HK-2 (cell line): ENCODE data around the gene AAMP.
"Not testable (repeated sequence)": the region's sequence is repeated elsewhere in the genome, so short reads cannot be mapped to it uniquely, and the experiment has no call there.

Source experiments
- DNase-seq: peaks from one replicate; pipeline ENCODE4 v3.0.0-alpha.2; 2018; ENCODE audit not compliant: unreplicated experiment

Gene AAMP

DNA sequence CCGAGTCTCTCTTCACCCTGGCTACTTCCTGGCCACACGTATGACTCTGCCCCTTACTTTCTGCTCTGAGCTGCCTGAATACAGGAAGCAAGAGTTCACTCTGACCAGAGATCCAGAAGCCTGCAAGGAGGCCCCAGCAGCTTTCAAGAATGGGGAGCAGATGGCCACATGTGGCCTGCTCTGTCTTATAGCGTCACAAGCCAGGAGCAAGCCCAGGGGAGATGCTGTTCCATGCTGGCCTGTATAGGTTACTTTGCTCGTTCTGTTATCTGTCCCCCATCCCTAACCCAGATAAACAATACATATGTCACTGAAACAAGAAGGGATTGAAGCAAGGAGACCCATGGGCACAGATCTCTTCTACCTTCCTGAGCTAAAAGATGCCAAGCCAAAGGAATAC is 4.6 kb upstream of the AAMP start:
- DNase-seq: no peak

DNA sequence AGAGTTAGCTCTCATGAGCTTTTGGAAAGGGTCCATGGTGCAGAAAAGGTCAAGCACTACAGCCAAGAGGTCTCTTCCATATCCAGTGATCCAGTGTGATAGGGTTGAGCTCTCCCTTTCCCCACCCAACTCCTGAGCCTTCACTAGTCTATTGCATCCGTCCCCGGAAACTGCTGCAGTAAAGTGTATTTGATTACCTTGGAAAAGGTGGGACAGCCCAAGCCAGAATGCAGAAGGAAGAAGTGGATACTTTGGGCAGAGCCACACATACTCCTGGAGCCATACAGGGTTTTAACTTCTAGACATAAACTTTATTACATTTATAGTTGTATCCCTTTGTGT is 3.9 kb upstream of the AAMP start:
- no peak for DNase-seq

DNA sequence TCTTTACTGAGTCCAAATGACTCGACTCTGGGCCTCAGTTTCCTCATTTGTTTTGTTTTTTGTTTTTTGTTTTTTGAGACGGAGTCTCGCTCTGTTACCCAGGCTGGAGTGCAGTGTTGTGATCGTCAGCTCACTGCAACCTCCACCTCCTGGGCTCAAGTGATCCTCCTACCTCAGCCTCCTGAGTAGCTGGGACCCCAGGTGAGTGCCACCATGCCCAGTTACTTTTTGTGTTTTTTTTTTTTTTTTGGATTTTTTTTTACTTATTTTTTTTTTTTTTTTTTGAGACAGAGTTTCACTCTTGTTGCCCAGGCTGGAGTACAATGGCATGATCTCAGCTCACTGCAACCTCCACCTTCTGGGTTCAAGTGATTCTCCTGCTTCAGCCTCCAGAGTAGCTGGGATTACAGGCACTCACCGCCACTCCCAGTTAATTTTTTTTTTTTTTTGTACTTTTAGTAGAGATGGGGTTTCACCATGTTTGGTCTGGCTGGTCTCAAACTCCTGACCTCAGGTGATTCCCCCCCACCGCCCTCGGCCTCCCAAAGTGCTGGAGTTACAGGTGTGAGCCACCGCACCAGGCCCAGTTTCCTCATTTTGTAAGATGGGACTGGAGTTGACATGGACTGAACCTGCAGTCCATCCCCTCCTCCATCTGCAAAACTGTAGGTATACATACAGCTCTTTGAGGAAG is 3.4 kb upstream of the AAMP start:
- DNase-seq: not testable (repeated sequence)

DNA sequence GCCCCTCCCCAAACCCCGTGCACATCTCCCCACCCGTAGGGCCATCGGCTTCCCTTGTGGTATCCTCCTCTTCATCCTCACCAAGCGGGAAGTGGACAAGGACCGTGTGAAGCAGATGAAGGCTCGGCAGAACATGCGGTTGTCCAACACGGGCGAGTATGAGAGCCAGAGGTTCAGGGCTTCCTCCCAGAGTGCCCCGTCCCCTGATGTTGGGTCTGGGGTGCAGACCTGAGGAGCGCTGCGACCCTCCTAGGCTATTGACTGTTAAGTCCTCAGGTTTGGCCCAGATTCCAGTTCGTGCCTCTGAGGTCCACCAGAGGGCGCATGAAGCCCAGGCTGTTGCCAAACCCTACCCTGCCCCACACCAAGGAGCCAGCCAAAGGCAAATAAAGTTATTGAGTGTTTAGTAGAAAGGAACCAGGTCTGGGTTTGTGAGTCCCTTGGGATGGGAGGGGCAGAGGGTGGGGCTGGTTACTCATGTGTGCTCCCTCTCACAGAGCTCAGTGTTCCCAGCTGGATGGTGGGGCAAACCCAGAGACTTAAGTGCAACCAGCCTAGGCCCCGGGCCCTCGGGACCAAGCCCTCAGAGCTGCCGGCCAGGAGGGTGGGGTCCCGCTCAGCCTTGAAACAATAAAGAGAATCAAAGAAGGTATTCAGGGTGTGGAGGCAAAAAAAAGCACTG is 2.7 kb upstream of the AAMP start:
- peak; percentile 85 for DNase-seq

DNA sequence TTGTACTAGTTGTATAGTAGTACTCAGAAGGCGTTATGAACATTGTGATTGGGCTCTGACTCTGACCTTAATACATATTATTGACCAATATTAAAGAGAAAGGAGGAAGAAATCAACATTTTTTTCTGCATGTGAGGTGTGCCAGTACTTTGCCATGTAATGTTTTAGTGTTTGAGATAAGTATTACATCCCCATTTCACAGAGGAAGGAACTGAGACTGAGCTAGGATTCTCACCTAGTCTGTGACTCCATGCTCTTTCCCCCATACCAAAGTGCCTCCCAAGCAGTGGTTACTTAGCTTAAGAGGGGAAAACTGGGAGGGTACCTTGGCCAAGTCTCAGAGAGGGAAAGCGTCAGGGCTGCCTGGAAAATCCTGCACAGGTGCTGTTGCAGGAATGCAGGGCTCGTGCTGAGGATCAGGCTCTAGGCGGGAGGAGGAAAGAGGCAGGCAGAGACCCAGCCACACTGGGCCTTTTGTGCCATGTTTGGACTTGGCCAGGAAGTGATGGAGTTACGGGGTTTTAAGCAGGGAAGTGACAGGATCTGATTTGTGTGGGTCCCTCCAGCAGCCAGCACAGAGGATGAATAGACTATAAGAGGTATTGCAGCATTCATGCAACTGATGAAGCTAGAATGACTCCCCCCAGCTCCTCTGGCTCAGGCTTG is 2.1 kb upstream of the AAMP start:
- no peak for DNase-seq

DNA sequence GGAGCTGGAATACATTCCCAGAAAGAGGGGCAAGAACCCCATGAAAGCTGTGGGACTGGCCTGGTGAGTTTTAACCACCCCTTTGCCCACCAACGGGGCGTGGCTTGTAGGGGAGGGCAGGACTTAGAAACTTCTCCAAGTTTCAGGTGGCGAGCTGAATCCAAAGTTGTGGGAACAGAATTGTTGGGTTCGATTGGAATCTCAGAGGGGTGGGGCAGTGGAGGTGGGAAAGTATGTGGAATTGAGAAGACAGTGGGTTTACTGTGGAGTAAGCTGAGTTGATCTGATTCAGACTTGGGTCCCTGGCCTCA is 1.5 kb upstream of the AAMP start:
- no peak for DNase-seq

DNA sequence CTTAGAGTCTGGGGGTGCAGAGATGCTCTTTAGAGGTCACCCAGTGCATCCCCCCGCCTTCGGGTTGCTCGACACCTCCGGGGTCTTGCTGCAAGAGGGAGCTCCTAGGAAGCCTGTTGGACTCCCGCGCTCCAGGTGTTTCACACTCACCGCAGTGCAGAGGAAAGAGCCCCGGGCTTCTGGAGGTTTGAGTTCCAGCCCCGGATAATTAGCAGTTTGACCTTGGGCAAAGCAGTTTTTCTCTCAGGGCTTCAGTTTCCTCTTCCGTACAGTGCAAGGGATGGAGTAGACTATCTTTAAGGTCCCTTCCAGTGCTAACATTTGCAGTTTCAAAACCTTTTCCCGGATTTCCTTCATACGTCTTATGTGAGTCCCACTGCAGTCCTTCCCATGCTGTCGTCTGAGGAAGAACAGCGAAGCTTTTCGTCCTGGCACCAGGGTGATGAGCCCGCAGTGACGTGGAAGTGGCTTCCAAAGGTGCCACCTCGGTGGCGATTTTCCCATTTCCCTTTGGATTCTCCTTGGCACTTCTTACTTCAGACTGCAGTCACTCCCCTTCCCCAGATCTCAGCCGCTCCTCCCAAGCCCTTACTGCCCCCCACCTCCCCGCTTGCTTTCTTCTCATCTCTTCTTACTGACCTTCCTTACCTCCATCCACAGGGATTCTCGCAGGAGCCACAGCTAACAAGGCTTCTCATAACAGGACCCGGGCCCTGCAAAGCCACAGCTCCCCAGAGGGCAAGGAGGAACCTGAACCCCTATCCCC is 967 bp upstream of the AAMP start:
- DNase-seq: no peak

DNA sequence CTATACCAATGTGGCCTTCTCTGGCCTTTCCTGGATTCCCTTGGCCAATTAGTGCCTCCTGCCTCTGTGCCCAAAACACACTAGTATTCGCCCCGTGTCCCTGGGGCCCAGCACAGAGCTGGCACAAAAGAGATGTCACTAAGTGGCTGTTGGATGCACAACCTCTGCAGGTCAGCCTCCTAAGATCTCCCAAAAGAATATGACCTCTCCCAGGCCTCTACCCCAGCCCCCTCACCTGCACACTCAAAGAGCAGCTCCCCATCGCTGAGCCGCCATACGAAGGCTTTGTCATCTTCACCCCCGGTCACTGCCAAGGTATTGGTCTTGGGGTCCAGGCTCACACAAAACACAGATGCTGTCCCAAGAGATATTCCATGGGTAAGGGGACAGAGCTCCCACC is 2.7 kb downstream of the AAMP start:
- no peak for DNase-seq

DNA sequence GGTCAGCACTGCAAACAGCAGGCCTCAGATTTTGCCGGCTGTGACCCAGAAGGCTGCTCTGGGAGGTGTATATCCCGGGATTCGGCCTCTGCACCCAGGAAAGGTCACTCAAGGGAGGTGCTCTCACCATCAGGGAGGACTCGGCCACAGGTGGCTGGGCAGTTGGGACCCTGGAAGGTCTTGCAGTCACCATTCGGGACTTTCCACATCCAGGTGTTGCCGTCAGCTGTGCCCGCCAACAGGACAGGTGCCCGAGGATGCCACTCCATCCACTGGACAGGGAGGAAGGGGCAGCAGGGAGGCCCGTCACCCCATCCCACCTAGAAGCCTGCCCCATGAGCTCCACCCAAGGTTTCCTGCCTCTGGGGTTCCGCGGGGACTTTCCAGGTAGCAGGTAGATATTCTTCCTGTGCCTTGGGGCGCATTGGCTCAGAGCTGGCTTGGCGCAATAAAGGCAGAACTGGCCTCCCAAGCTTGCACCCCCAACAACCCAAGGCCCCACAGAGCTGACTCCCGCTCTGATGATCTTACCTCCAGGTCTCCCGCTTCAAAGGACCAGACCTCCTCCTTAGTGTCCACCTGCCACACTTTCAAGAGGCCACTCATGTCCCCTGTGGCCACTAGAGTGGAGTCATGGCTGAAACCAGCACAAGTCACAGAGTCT is 3.5 kb downstream of the AAMP start:
- no peak for DNase-seq

DNA sequence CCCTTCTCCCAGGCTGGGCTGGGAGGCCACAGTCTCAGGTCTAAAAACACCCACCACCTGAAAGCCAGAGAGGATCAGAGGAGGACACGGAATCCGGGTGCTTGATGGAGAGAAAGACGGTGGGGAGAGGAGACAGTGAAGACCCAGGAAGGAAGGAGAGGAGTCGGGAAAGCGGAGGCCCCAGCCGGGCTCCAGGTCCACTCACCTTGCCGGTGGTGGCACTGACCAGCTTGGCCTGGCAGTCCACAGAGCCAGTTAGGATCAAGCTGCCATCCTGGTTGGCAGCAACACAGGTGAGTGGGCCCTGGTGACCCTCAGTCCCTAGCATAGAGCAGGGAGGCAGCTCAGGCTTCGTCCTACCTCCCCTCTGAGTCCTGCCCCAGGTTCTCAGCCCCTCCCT is 4.3 kb downstream of the AAMP start:
- DNase-seq: no peak

DNA sequence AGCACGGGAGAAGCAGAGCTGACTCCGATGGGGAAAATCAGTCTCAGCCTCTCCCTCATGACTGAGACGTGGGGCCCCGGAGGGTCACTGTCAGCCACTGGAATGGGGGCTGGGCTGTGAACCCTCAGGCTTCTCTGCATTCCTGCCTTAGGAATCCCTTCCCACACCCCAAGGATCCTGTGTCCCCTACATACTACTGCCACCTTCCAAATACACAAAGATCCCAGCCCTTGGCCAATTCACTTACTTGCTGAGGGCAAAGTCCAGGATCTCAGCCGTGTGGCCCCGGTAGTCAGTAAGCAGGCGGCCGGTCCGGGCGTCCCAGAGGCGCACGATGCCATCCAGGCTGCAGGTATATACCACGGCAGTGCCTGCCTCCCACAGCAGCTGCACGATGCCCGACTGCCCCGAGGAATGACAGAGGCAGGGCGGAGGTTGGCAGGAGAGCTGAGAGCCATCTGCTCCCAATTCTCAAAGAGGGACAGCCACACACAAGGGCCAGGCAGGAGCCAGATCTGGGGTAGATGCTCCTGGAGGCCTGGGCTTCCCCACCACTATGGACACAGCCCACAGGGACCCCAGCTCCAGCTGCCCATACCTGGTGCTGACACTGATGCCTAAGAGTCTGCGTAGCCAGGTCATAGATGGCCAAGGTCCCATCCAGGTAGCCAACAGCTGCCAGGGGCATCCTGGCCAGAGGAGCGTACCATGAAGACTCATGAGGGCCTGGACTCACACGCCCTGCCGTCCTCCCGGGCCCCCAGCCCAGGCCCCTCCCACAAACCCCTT is 5.0 kb downstream of the AAMP start:
- no peak for DNase-seq

DNA sequence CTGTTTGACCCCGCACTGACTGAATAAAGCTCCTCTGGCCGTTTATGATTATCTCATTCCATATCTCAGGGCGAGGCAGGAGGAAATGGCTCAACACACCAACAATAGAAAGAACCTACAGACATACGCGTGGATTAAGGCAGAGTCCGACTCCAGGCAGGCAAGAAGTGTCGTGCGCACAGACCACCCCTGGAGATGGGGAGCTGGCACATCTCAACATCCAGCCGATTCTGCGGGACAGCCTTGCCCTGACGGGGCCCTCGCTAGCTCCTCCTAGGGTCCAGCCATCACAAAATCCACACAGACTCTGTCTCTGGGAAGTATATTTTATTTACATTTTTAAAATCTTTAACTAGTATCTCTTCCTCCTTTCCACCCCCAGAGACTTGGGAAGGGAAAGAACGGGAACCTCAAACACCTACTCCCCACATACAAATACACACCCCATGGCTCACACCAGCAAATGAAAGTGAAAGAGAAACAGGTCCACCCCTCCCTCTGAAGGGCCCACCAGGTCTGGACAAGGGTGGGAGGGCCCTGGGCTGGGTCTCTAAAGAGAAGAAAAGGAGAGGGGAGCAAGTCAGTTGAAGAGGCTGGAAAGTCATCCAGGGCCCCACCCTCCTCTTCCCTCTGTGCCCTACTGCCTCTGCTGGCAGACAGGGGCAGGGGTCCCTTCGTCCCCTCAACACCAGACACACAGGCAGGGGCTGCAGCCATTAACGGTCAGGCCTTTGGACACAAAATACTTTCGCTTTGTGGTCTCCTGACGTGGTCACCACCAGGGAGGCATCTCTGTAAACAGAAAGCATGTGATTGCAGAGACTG is 5.9 kb downstream of the AAMP start:
- DNase-seq: no peak

DNA sequence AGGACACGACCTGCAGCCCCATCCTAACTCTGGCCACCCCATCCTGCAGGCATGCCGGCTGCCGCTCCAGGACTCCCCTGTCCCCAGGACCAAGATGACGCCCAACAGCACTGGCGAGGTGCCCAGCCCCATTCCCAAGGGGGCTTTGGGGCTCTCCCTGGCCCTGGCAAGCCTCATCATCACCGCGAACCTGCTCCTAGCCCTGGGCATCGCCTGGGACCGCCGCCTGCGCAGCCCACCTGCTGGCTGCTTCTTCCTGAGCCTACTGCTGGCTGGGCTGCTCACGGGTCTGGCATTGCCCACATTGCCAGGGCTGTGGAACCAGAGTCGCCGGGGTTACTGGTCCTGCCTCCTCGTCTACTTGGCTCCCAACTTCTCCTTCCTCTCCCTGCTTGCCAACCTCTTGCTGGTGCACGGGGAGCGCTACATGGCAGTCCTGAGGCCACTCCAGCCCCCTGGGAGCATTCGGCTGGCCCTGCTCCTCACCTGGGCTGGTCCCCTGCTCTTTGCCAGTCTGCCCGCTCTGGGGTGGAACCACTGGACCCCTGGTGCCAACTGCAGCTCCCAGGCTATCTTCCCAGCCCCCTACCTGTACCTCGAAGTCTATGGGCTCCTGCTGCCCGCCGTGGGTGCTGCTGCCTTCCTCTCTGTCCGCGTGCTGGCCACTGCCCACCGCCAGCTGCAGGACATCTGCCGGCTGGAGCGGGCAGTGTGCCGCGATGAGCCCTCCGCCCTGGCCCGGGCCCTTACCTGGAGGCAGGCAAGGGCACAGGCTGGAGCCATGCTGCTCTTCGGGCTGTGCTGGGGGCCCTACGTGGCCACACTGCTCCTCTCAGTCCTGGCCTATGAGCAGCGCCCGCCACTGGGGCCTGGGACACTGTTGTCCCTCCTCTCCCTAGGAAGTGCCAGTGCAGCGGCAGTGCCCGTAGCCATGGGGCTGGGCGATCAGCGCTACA is 7.0 kb downstream of the AAMP start:
- DNase-seq: no peak

DNA sequence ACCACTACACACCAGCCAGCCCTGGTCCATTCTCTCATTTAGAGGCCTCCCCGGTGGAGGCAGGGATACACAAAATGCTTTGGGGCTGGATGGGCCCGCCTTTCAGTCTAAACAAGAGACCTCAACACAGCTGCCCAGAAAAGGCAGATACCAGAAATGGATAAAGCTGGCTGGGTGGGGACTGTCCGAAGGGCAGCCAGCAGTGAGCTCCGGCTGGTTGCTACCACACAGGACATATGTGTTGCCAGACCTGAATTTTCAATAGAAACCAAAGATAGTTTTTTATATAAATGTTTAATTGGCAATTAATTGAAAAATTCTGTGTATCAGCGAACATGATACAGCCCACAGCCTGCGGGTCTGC is 7.7 kb downstream of the AAMP start:
- no peak for DNase-seq

DNA sequence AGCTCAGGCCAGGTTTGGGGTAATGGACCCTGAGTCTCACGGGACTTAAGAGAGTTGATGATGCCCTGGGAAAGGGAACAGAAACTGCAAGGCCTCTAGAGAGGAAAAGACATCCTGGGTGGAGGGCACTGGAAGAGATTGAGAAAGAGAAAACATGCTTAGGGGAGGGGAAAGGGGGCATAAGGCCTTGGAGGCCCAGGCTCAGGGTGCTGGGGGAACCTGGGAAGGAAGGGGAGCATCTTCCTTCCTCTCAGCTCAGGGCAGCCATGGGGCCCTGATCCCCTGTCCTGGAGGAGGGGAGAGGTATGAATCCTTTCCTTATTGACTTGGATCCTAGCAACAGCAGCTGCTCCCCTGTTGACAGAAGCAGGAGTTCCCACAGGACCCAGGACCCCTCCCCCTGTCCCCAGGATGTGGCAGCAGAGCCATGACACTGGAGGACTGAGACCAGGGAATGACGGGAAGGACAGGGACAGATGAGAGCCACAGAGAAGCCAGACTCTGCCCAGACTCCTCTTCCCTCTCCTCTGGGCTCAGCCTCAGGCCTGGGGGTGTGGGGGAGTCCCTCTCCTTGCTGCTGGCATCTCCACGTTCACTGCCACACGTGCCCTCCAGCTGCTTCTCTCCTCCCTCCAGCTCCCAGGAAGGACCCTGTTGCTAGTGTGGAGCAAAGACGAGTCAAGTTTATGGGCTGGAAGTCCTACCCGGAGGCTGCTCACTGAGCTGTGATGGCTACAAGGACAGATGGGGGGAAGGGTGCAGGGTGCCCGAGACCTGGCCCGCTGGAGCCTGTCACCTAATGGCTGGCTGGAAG is 8.3 kb downstream of the AAMP start:
- no peak for DNase-seq

DNA sequence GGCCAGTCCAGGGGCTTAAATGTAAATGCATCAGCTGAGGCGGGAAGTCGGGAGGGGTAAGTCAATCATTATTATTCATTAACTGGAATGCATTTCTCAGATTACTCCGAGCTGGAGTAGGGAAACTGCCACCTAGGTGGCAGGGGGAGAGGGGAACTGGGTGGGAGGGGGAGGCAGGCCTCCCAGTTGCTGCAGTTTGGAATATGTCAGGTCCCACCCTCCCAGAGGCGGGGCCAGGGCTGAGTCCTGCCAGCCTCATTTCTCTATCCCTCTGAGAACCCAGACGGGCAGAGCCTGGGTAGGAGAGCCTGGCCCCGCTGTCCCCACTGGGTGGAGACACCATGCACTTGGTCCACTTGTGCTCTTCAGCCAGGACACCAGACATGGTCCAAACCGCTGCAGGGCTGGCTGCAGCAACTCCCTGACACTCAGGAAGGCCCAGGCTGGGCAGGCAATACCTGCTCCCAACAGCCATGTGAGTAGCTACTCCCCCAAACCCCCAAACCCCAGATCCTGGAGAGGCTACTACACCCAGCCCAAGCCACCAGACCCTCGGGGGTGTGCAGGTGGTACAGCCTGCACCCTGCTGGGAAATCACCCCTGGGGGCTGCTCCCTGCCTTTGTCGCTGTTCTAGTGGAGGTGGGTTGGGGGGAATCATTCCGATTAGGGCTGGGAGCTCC is 9.1 kb downstream of the AAMP start, which contains the start of gene GPBAR1:
Gene GPBAR1 (plus strand): TSS at position 274 of the 681 bp plus-strand sequence. CDS start 1,710 bp downstream, outside the sequence.
- DNase-seq: no peak

DNA sequence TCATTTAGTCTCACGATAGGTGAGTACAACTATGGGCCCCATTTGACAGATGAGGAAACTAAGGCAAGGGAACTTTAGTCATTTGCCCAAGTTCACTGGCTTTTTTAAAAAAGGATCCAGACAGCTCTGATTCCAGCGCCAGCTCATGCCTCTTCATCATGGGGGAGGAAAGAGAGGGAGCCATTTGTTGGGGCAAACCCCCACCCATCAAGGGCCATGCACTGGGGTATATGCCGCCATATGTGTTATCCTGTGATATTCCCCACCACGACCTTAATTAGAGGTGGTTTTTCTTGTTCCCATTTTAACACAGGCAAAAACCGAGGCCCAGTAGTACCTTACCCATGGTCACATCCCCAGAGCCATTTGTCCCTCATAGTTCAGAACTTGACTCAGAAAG is 9.8 kb downstream of the AAMP start:
- no peak for DNase-seq
